Inflammatory macrophage treated with lipopolysaccharide for 1 hour (primary cell): ENCODE results near the gene PAK4.
"Not testable (repeated sequence)": the region's sequence is repeated elsewhere in the genome, so short reads cannot be mapped to it uniquely, and the experiment has no call there.

Source experiments
- DNase-seq, 2 donors: peaks; one replicate each; pipeline ENCODE4 v3.0.0-alpha.2; 2020 to 2022

The PAK4 gene

DNA sequence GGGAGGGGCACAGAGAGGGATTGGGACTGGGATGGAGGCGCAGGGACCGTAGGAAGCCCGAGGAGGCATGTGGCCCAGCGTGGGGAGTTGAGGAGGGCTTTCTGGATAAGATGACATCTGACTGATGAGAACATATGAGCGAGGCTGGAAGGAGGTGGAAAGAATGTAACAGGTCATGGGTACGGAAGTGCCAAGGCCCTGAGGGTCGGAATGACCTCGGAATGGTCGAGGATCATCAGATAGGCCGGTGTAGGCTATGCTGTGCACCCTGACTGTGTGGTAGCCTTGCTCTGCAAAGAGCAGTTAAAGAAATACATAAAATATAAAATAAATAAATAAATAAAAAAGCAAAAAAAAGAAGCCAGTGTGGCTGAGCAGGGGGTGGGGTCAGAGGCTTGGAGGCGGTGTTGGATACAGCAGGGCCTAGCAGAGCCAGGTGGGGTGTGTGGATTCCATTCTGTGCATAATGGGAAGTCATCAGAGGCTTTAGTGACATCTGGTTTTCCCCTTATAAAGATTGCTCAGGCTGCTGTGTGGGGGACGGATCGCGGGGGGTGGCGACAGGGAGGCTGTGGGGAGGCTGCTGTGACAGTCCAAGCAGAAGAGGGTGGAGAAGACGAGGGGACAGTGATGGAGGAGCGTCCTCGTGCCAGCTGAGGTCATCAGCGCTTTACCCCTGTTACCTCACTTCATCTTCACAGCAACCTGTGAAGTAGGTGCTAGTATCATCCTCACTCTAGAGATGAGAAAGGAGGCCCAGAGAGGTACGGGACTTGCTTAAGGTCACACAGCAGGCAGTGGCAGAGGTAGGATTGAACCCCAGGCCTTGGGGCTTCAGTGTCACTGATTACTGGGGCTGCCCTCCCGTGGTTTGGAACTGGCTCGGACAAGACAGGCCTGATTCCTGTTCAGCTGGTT is 5.0 kb downstream of the PAK4 start:
- peak; percentile 9 to 62 for DNase-seq

- DNase-seq, result no peak
Observed at GRCh38 chr19:39131255-39131755, 5.7 kb downstream of the PAK4 start.

DNA sequence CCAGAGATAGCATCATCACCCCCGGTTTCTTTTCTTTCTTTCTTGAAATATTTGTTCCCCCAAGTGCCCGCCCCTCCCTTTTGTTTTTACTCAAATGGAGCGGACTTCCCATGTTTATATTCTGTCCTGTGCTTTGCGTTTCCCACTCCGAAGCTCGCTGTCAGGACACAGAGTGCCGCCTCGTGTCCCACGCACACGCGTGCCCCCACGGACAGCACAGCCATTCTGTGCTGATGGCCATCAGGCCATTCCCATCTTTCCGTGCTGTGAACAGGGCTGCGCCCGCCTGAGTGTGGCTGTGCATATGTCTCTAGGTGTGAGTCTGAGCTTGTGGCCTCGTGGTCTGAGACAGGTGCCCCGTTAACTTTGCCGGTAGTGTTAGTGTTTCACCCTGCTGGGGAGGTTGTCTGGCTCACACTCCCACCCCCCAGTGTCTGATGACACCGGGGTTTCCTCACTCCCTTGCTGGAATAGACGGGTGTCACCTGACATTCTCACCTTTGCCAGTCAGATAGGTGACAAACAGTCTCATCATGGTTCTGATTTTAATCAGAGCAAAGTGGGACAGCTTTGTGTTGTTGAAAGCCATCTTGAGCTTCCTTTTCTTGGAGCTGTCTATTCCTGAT is 6.9 kb downstream of the PAK4 start:
- no peak for DNase-seq

DNA sequence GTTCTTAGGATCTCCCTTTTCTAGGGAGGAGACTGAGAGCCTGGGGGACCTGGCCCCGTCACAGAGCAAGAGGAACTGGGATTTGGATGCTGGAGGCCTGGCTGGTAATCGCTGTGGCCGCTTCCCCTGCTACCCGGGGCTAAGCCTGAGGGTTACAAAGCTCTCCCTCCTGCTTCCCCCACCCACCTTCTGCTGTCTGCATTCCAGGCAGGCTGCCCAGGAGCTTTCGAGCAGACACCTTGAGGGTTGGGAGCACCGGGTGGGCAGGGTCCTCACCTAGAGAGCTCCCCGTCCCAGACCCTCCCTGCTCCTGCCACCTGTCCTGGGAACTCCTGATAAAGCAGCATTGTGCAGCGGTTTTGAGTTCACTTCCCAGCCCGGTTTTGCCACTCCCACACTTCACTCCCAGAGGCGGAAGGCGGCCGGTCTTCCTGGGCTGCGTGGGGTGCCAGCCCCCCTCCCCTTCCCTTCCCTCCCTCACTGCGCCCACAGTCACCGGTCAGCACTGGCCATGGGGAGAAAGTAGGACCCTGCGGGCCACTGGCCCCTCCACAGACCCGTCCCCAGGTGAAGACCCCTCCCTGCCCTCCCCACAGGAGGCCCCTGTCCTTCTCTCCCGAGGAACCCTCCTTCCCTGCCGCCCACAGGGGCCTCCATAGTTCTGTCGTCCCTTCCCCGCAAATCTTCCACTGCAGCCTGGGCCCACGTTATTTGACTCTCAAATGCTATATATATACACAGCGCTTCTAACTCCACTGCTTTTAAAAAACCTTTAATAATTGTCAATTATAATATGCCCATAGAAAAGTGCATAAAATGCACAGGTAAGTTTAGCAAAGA is 8.1 kb downstream of the PAK4 start:
- DNase-seq, result peak; percentile 22 to 30

DNA sequence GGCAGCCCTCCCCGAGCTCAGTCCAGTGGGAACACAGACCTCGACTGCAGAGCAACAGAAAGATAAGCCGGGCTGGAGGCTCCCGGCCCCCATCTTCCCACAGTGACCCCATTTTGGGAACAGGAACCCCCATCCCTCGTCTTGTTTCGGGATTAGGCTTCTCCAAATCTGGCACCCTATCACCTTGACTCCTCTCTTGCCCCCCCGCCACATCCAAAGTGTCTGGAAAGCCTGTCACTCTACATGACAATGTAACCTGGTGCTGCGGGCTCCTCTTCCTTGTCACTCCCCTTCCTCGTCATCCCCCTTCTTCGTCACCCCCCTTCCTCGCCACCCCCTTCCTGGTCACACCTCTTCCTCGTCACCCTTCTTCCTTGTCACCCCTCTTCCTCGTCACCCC is 10.1 kb downstream of the PAK4 start:
- DNase-seq, result no peak

DNA sequence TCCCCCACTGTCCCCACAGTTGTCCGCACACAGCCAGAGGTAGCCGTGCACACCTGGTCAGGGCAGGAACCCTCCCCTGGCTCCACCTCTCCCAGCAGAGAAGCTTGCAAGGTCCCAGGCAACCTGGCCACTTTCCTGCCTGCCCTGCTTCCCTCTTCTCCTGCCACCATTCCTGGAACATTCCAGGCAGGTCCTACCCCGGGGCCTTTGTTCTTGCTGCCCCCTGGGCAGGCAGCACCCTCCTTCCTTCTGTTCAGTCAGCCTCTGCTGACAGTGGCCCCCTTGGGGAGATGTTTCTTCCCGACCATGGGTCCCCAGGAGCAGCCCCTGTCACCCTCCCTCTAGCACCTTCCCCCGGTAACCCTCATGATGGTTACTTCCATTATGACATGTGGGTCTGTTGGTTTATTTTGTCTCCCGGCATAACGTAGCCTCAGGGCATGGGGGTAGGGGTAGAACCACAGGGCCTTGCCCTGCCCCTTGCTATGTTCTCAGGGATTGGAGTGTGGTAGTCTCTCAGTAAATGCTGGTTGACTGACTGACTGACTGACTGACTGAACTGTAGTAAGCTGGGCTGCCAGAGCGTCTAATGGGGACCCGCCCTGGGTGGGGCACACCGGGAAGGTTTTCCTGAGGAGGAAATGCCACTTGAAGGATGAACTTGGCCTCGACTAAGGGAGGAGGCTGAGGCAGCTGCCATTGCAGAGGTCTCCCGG is 10.8 kb downstream of the PAK4 start:
- DNase-seq, result no peak

- DNase-seq, result no peak
Observed at GRCh38 chr19:39137131-39137530, 11.5 kb downstream of the PAK4 start.

DNA sequence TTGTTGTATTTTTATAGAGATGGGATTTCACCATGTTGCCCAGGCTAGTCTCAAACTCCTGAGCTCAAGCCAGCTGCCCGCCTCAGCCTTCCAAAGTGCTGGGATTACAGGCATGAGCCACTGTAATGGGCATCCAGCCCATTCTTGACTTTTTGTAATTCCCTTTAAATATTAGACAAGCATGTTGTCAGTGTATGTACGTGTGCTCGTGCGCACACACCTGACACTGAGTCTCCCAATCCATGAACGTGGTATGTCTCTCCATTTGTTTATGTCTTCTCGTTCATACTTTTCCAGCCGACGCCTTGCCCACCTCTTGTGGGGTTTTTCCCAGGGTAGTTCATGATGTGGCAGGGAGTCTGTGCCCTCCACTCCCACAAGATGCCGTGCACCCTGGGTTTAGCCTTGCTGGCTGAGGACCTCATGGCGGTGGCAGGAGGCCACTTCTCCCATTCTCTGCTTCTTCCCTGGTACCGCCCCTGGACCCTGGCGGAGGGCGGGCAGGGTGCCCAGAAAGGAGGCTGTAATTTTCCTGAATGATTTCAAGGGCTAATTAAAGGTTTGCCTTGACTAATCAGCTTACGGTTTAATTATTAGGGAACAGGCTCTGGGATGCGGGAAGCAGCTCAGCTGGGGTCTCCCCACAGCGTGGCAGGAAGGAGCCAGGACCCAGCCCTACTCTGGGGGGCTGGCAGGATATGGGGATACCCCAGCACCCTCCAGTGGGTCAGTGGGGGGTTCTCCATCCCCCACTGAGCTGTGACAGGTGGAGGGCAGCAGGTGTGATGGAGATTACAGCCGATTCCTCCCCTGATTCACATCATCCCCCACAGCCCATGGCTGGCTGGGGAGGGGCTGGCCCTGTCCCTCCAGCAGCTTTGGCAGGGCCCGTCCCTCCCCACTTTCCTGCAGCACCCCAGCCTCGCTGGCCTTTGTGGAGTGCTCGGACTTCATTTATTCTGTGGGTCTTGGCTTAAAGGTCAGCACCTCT is 12.9 kb downstream of the PAK4 start:
- DNase-seq, result no peak

DNA sequence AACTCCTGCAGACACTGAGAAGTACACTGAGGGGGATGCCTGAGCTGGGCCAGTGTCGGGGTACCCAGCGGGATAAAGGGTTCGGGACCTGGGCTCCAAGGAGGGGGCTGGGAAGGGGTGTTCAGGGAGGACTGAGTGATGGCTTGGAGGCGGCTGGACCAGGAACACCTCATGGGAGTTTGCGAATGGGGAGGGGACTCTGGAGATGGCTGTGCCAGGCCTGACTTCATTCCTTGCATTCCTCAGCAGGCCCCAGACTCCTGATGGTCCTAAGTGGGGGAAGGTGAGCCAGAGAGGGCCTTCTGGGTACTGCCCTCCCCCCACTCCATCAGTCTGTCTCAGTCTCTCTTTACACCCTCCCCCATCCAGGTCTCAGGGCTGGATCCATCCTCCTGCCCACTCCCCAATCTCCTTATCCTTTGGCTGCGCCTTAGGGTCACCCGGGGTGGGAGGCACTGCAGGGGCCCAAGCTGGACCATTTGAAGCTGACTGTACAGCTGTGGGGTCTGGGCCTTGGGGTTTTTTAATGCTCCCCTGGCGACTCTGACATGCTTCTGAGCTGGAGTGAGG is 13.8 kb downstream of the PAK4 start:
- DNase-seq, result no peak

DNA sequence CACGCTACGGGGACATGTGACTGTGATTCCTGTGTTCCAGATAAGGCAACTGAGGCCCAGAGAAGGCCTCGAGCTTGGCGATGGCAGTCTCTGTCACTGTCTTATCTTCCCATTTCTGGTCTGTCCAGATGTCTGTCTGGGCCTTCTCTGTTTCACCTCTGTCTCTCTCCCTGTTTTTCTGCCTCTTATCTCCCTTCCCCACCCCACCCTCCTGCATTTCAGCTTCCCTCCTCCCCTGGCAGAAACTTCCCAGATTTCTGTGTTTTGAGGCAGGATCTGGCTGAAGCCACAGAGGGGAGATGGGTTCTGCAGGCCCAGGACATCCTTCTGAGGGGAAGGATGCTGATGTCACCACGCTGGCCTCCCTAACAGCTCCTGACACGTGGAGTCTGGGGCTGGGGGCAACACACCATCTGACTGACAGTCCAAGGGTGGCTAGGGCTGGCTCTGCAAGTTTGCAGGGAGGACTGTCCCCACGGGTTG is 14.4 kb downstream of the PAK4 start:
- no peak for DNase-seq

- DNase-seq, result no peak
Observed at GRCh38 chr19:39140594-39140993, 15.0 kb downstream of the PAK4 start.

DNA sequence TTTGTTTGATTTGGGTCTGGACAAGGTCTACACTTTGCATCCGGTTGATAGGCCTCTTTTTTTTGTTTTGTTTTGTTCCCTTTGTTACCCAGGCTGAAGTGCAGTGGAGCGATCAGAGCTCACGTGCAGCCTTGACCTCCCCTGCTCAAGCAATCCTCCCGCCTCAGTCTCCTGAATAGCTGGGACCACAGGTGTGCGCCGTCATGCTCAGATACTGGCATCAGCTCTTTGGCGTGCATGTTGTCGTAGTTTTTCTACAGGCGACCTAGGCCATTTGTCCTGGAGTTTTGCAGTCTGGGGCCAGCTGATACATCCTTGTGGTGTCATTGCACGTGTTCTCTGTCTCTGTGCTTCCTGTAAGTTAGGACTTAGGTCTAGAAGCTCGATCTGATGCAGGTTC is 16.3 kb downstream of the PAK4 start:
- DNase-seq, result no peak

DNA sequence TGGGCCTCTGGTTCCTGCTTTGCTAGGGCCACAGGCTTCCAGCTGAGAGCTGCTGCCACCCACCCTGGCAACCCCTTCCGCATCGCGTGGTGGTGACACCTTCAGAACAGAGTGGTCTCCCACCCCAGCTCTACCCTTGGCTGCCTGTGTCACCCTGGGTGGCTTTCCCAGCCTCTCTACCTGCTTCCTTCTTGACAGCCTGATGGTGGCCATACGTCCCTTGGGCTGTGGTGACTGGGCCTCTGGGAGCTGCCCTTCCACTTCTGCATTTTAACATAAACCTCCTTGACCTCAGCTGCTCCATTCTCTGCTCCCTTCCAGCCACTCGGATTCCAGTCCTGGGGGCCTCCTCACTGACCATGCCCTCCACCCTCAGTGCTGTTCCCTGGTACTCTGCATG is 17.0 kb downstream of the PAK4 start:
- DNase-seq, result peak in 1 of 2 donors; percentile 20

- not testable (repeated sequence) for DNase-seq
Observed at GRCh38 chr19:39143757-39144289, 18.2 kb downstream of the PAK4 start.

DNA sequence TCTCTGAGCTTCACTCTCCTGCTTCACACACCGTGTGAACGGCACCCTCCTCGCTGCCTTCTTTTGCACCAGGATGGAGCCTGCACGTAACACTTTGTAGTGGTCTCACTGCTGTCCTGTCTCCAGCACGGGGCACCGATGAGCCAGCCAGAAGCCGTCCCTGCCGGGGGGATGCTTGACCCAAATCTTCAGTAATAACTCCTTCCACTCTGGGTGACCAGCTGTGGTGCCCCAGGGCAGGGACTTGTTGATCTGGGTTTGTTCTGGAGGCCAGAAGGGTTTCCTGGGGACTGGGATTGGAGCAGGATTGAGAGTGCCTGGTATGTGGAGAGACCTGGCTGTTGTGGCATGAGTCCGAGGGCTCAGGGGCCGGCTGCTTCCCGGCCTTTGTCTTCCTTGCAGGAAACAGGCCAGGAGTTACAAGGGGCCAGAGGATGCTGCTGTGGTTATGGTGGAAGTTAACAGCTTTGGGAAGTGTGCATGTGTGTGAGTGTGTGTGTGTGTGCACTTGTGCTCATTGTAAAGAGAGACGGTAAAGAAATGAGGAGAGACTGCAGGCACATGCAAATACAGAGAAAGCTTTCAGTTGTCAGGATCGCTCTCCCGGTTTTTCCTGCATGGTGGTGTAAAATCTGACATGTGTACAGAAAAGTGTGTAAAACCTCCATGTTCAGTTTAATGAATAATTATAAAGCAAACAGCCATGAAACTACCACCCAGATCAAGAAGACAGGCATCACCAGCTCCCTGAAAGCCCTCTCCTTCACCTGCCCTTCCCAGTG is 18.9 kb downstream of the PAK4 start:
- no peak for DNase-seq

DNA sequence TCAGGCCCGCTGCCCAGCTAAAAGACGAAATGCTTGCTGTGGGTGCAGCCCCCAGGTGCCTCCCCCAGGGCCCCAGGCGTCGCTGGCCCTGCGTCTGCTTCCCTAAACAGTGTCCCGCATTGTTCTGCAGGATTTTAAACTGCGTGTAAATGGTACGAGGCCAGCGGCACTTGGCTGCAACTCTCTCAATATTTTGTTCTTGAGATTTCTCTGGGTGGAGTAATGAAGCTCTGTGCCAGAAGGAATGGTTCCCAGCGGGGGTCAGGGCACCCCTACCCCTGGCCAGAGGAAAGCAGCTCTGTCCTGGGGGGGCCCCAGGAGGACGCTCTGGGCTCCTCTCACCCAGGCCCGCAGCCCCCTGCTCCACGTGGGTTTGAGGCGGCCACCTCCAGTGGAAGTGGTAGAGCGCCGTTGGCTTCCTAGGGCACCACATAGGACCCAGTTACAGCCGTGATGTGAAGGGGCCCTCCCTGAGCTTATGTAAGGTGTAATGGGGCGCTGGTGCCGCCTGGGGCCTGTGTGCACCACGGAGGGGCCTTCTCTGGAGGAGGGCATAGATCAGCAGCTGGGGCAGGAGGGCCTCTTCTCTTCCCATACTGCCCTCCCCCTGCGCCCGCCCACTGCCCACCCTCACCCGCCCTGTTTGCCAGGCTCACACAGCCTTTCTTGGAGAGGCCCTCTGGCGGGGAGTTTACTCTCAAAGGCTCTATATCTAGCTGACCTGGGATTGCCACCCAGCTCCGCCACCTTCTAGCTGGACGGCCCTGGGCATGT is 19.8 kb downstream of the PAK4 start:
- DNase-seq, result no peak

- DNase-seq, result no peak
Observed at GRCh38 chr19:39146091-39146490, 20.5 kb downstream of the PAK4 start.

DNA sequence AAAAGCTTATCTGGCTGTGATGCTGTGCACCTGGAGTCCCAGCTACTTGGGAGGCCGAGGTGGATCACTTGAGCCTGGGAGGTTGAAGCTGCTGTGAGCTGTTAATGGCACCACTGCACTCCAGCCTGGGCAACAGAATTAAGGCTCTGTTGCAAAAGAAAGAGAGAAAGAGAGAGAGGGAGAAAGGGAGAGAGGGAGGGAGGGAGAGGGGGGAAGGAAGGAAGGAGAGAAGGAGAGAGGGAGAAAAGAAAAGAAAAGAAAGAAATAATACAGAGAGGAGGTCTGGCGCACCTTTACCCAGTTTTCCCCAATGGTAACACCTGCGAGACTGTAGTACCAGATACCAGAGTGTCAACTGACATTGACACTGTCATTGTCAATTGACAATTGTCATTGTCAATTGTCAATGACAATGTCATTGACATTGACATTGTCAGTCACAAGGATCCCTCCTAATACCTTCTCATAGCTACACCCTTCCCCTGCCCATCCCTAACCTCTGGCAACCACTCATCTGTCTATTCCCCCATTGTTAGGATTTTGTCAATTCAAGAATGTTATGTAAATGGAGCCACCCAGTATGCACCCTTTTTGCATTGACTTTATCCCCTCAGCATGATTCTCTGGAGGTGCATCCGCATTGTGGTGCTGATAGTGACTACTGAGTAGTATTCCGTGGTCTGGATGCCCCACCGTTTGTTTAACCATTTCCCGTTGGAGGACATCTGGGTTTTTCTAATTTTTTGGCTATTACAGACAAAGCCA is 21.3 kb downstream of the PAK4 start:
- DNase-seq, result no peak
